Measurements from ENCODE around the gene PRAMEF2. TPM values are rescaled to one million over a fixed set of nuclear protein-coding genes. Genes with fewer than 3 reads are reported as not detected.
"Not testable (repeated sequence)": the region's sequence is repeated elsewhere in the genome, so short reads cannot be mapped to it uniquely, and the experiment has no call there.

PRAMEF2 gene
- not detected in 3 replicates for polyA plus RNA-seq
- polyA plus RNA-seq (2011; ENCODE audit: low read depth) = not detected
- not detected in 2 replicates for polyA plus RNA-seq (2011; cell fraction: cytosol; rRNA removed)
- not detected in 2 replicates for polyA plus RNA-seq (2011; cell fraction: nucleus; rRNA removed)
- polyA plus RNA-seq (2012; ENCODE audit: low replicate concordance) = not detected in 2 replicates
- not detected in 3 replicates for polyA minus RNA-seq
- not detected for polyA minus RNA-seq (2011; cell fraction: cytosol; rRNA and poly(A)+ RNA removed)
- polyA minus RNA-seq (2011; cell fraction: nucleus; rRNA and poly(A)+ RNA removed) = not detected in 2 replicates

GRCh38 chr1:12856786-12857185 lies at the start of gene PRAMEF2:
Gene PRAMEF2 (plus strand): TSS chr1:12857086. CDS start chr1:12859010, 1,924 bp downstream.
- H2AFZ ChIP-seq (ENCODE audit: control insufficient read depth, low read length); dilution Hi-C loops (cut with MboI; ENCODE audit: extremely low pct_ligation_motif_present, low sequenced_read_pairs); H3K36me3 ChIP-seq (ENCODE audit: control insufficient read depth in 2 of 2, extremely low read depth in 1 of 2, insufficient read depth in 2 of 2, low read length in 2 of 2); H4K20me1 ChIP-seq (ENCODE audit: control insufficient read depth, extremely low read depth, insufficient read depth, low read length); H3K27me3 ChIP-seq (ENCODE audit: control insufficient read depth, extremely low read depth, insufficient read depth, low read length); H3K9ac ChIP-seq (ENCODE audit: control insufficient read depth, extremely low read depth, insufficient read depth, low read length); H3K9me1 ChIP-seq (ENCODE audit: control insufficient read depth, extremely low read depth, insufficient read depth, low read length); H3K4me2 ChIP-seq (ENCODE audit: control insufficient read depth, extremely low read depth, insufficient read depth, low read depth, low read length); FAIRE-seq; H3K79me2 ChIP-seq (ENCODE audit: control insufficient read depth, insufficient read depth, low read length); H3K27ac ChIP-seq (ENCODE audit: control insufficient read depth, insufficient read depth, low read length); H3K4me1 ChIP-seq (ENCODE audit: control insufficient read depth, extremely low read depth, insufficient read depth, low read length); H3K4me3 ChIP-seq (ENCODE audit: control insufficient read depth in 2 of 3, extremely low read depth in 1 of 3, insufficient read depth in 2 of 3, low read depth in 1 of 3, low read length in 3 of 3); DNase-seq (ENCODE audit: low read depth, low spot score); H3K9me3 ChIP-seq (ENCODE audit: control insufficient read depth, low read depth, low read length): not testable (repeated sequence)

GRCh38 chr1:12809933-12810332 lies 47.0 kb upstream of the PRAMEF2 start:
- Histone ChIP-seq H3K9me1 (ENCODE audit: control insufficient read depth, extremely low read depth, insufficient read depth, low read length) (no peaks in the 10 kb centered on the region), H3K9ac (ENCODE audit: control insufficient read depth, extremely low read depth, insufficient read depth, low read length) (no peak overlapping the region), H2AFZ (ENCODE audit: control insufficient read depth, low read length) (no peak overlapping the region), H3K79me2 (ENCODE audit: control insufficient read depth, insufficient read depth, low read length) (no peaks in the 10 kb centered on the region), H3K4me2 (ENCODE audit: control insufficient read depth, extremely low read depth, insufficient read depth, low read depth, low read length) (peak overlapping the region; percentile 85), H3K9me3 (ENCODE audit: control insufficient read depth, low read depth, low read length) (no peaks in the 10 kb centered on the region), H3K27me3 (ENCODE audit: control insufficient read depth, extremely low read depth, insufficient read depth, low read length) (no peaks in the 10 kb centered on the region), H3K4me1 (ENCODE audit: control insufficient read depth, extremely low read depth, insufficient read depth, low read length) (peaks cover 25% of the 10 kb centered on the region), H3K27ac (ENCODE audit: control insufficient read depth, insufficient read depth, low read length) (no peak overlapping the region), H4K20me1 (ENCODE audit: control insufficient read depth, extremely low read depth, insufficient read depth, low read length) (no peaks in the 10 kb centered on the region), H3K4me3 (ENCODE audit: control insufficient read depth in 2 of 3, extremely low read depth in 1 of 3, insufficient read depth in 2 of 3, low read depth in 1 of 3, low read length in 3 of 3) (no peak overlapping the region), H3K36me3 (ENCODE audit: control insufficient read depth in 2 of 2, extremely low read depth in 1 of 2, insufficient read depth in 2 of 2, low read length in 2 of 2) (no peaks in the 10 kb centered on the region)
- dilution Hi-C loops (cut with MboI; ENCODE audit: extremely low pct_ligation_motif_present, low sequenced_read_pairs) = no loop called here
- DNase-seq (ENCODE audit: low read depth, low spot score) = no peak
- no peak for TF ChIP-seq CTCF (optimal IDR thresholded peaks at IDR 0.05 in 1 of 3, IDR thresholded peaks at IDR 0.05 in 1 of 3, conservative IDR thresholded peaks at IDR 0.05 in 1 of 3; ENCODE audit: extremely low read depth in 1 of 3, insufficient read depth in 2 of 3, low read length in 3 of 3)
- no peak for TF ChIP-seq EZH2 (IDR thresholded peaks at IDR 0.05; ENCODE audit: low read length)
- no peak for FAIRE-seq

Measured in keratinocyte (primary cell).